BJ (cell line): ENCODE data around the gene SH3BP2. TPM values are rescaled to one million over a fixed set of nuclear protein-coding genes. Genes with fewer than 3 reads are reported as not detected.
"Not testable (repeated sequence)": the region's sequence is repeated elsewhere in the genome, so short reads cannot be mapped to it uniquely, and the experiment has no call there.

Experiments used
- CTCF ChIA-PET: fragments of 350-600 bp; formaldehyde crosslinking; extraction: SDS; loops from one replicate; lab custom pipeline; 2021; ENCODE audit warnings: antibody characterized with exemption, inconsistent platforms; lab: Yijun Ruan, JAX
- POLR2A ChIA-PET: fragments of 300-600 bp; sonication (Branson Sonifier 250); formaldehyde crosslinking; extraction: SDS; loops from one replicate; lab custom pipeline; 2021; ENCODE audit warnings: antibody characterized with exemption; lab: Charles Lee
- DNase-seq: peaks from one replicate; pipeline ENCODE4 v3.0.0-alpha.2; 2011; ENCODE audit warnings: low read depth
- H3K27me3 ChIP-seq: 2 replicates; pipeline ENCODE4 v1.6.0; 2011; ENCODE audit warnings: low read length; ENCODE audit not compliant: control insufficient read depth, insufficient read depth
- H3K36me3 ChIP-seq: 2 replicates; pipeline ENCODE4 v1.5.1; 2011; ENCODE audit warnings: low read length; ENCODE audit not compliant: control insufficient read depth, insufficient read depth
- H3K4me3 ChIP-seq: 2 replicates; pipeline ENCODE4 v1.5.1; 2011; ENCODE audit warnings: low read depth, mild to moderate bottlenecking, control low read depth, low read length
- CTCF ChIP-seq: IDR thresholded peaks from 2 replicates; pipeline ENCODE4 v1.5.1; 2011; ENCODE audit warnings: low read depth, mild to moderate bottlenecking, control low read depth, inconsistent platforms, low read length, moderate library complexity; ENCODE audit not compliant: insufficient read depth
- polyA plus RNA-seq: library from polyadenylated mRNA; depleted of rRNA; stranded (reverse); fragments of >200 nt; gene quantifications from 2 replicates; pipeline ENCODE4 v1.2.3, GENCODE V29; 2011

The SH3BP2 gene
- polyA plus RNA-seq, 1 experiment, result 42.2 TPM

- Histone ChIP-seq H3K36me3 (no peaks in the 10 kb centered on the region), H3K27me3 (no peaks in the 10 kb centered on the region), H3K4me3 (no peak overlapping the region)
- no peak for DNase-seq
- peak; percentile 19; the same call in 1 of the 2 replicates for TF ChIP-seq CTCF
- CTCF ChIA-PET, result interaction anchor here (1.1 kb wide), 1 partner anchor 277 kb away, joined by 3 read pairs; no protein-coding TSS in a partner anchor
- POLR2A ChIA-PET, result no interaction called here
Measured at GRCh38 chr4:2761035-2761923, 31.6 kb upstream of the SH3BP2 start.

- Histone ChIP-seq H3K4me3 (no peak overlapping the region), H3K27me3 (no peaks in the 10 kb centered on the region), H3K36me3 (no peaks in the 10 kb centered on the region)
- CTCF ChIA-PET, result interaction anchor here (0.6 to 1.9 kb wide), 4 partner anchors 10 to 152 kb away, joined by 3 to 5 read pairs (median 4); no protein-coding TSS in a partner anchor
- no peak for DNase-seq
- TF ChIP-seq CTCF, result no peak
- POLR2A ChIA-PET, result no interaction called here
Measured at GRCh38 chr4:2762048-2762447, 30.8 kb upstream of the SH3BP2 start.

GRCh38 chr4:2762486-2763370, 30.2 kb upstream of the SH3BP2 start:
- ChIA-PET CTCF (interaction anchor here (0.6 to 2.2 kb wide), 13 partner anchors 10 to 273 kb away, joined by 3 to 10 read pairs (median 4); no protein-coding TSS in a partner anchor), POLR2A (interaction anchor here (0.6 kb wide), 1 partner anchor 79 kb away, joined by 9 read pairs; no protein-coding TSS in a partner anchor)
- not testable (repeated sequence) for H3K36me3 ChIP-seq, H3K4me3 ChIP-seq, DNase-seq, H3K27me3 ChIP-seq

GRCh38 chr4:2763511-2763967, 29.3 kb upstream of the SH3BP2 start:
- TF ChIP-seq CTCF, result no peak
- no peaks in the 10 kb centered on the region for H3K27me3 ChIP-seq
- POLR2A ChIA-PET, result no interaction called here
- H3K36me3 ChIP-seq, result no peaks in the 10 kb centered on the region
- no peak for DNase-seq
- CTCF ChIA-PET, result interaction anchor here (0.6 to 2.2 kb wide), 24 partner anchors 10 to 278 kb away, joined by 3 to 10 read pairs (median 4); no protein-coding TSS in a partner anchor
- H3K4me3 ChIP-seq, result peak overlapping the region; percentile 54

- no peaks in the 10 kb centered on the region for H3K36me3 ChIP-seq
- no peak overlapping the region for H3K4me3 ChIP-seq
- no peak for DNase-seq
- no peaks in the 10 kb centered on the region for H3K27me3 ChIP-seq
- CTCF ChIA-PET, result interaction anchor here (1.0 kb wide), 1 partner anchor 10 kb away, joined by 3 read pairs; the partner anchor contains the start of gene TNIP2
- TF ChIP-seq CTCF, result no peak
- POLR2A ChIA-PET, result no interaction called here
Measured at GRCh38 chr4:2765832-2766526, 26.9 kb upstream of the SH3BP2 start.
